HCT116 (cell line): ENCODE results near the gene PRAMEF18.
"Not testable (repeated sequence)": the region's sequence is repeated elsewhere in the genome, so short reads cannot be mapped to it uniquely, and the experiment has no call there.

Source experiments
- CTCF ChIP-seq, 3 experiments: fragments of 200-600 bp in 1 of 3; sonication (generic) in 1 of 3; IDR thresholded peaks in 2 of 3; conservative IDR thresholded peaks in 1 of 3; 2 replicates each; pipeline ENCODE4 v1.5.1; 2012 to 2017; ENCODE audit warnings: low read depth in 2 of 3, low read length in 2 of 3, antibody characterized with exemption in 1 of 3, borderline replicate concordance in 1 of 3, control low read depth in 1 of 3, mild to moderate bottlenecking in 1 of 3, mixed read lengths in 1 of 3, mixed run types in 1 of 3, moderate library complexity in 1 of 3; ENCODE audit not compliant: insufficient read depth in 1 of 3
- EZH2phosphoT487 ChIP-seq: fragments of 200-600 bp; IDR thresholded peaks from 2 replicates; pipeline ENCODE4 v1.6.1; 2018; ENCODE audit warnings: antibody characterized with exemption, borderline replicate concordance
- POLR2A ChIP-seq: IDR thresholded peaks from 2 replicates; pipeline ENCODE4 v1.7.0; 2011; ENCODE audit warnings: borderline replicate concordance; ENCODE audit not compliant: insufficient read depth, insufficient read length; ENCODE audit errors: extremely low read depth
- POLR2AphosphoS5 ChIP-seq: IDR thresholded peaks from 2 replicates; pipeline ENCODE4 v1.6.1; 2011; ENCODE audit warnings: mild to moderate bottlenecking, low read depth, low read length, moderate library complexity
- RAD21 ChIP-seq: IDR thresholded peaks from 2 replicates; pipeline ENCODE4 v1.6.1; 2012; ENCODE audit warnings: low read depth, mild to moderate bottlenecking

GRCh38 chr1:13225675-13226204 lies at the start of gene PRAMEF18:
- TF ChIP-seq POLR2A; EZH2phosphoT487; CTCF (IDR thresholded peaks at IDR 0.05 in 2 of 3, conservative IDR thresholded peaks at IDR 0.05 in 1 of 3; ENCODE audit: borderline replicate concordance in 1 of 3, insufficient read depth in 1 of 3, low read depth in 2 of 3, low read length in 2 of 3); POLR2AphosphoS5; RAD21: not testable (repeated sequence)
